Posterior cingulate gyrus (tissue), 11 donors: Measurements from ENCODE around the gene SNAPC4.

ENCODE experiments used
- DNase-seq, 10 donors: peaks; one replicate each; pipeline versions ENCODE4 v3.0.0 to v3.0.0-alpha.2; 2020 to 2021; ENCODE audit warnings: mixed read lengths in 3 of 10
- intact Hi-C: fragments of 100-400 bp; cut with DNase I; formaldehyde crosslinking; loops from one replicate; pipeline ENCODE4 v1.15.1; 2023

Gene SNAPC4

DNA sequence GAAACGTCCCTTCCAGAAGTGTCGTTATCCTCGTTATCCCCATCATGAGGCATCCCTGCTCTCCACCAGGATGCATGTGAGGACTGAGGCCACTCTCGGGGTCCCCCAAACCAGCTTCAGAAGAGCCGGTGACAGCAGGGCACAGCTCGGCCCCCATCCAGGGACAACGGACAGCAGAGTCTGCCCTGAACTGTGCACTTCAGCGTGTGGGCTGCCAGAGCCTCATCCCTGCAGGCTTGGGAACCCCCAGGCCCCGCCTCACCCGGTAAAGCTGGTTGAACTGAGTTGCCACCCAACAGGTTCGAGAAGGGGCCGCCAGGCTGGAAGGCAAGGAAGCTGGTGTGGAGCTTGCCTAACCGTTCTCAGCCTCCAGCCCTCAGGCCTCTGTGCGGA lies 25.8 kb downstream of the SNAPC4 start:
- intact Hi-C loops: no loop called here
- DNase-seq: no peak

DNA sequence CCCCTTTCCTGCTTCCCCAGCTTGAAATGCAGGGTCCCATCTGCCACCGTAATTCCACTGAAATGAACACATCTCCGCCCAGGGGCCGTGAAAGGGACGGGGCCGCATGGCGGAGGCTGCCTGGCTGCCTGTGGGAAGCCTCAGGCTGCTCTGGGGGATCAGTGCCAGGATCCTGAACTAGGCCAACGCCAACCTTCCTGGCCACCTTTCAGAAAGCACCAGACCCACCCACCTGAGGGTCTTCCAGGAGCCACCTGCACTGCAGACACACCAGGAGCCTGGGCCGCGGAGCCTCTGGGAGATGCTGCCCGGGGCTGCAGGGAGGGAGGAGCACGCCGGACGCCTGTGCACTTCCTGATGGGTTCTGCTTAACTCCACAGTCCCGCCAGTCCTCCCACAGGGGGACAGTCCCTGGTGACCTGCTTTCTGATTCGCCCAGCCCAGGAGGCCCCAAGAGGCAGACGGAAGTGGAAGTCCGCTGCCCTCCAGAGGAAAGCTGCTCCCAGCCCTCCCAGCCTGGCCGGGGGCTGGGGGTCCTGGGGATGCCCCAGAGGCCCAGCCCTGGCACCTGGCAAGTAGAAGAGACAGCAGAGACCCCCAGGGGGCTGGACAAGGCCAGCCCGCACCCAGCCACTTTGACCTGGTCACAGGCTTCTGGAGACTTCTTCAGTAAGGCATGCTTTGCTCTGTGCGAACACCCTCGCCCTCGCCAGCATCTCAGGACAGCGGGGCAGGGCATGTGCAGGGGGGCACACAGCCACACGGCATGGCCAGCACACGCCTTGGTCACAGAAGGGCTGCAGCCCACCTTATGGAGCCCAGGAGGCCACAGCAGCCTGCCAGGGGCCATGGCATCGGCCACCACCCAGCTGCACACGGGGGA lies 26.4 kb downstream of the SNAPC4 start, which contains the start of gene CARD9:
Gene CARD9, minus strand, starts transcription at position 370 of the 883 bp plus-strand sequence. CDS start 1,591 bp downstream, outside the sequence.
- intact Hi-C loops: no loop called here
- DNase-seq: peak in 2 of 10 donors; percentile 36 to 48

- DNase-seq: peak in 3 of 10 donors; percentile 30 to 50 (median 35)
- intact Hi-C loops: no loop called here
Measured at GRCh38 chr9:136372561-136373299, 27.2 kb downstream of the SNAPC4 start.

DNA sequence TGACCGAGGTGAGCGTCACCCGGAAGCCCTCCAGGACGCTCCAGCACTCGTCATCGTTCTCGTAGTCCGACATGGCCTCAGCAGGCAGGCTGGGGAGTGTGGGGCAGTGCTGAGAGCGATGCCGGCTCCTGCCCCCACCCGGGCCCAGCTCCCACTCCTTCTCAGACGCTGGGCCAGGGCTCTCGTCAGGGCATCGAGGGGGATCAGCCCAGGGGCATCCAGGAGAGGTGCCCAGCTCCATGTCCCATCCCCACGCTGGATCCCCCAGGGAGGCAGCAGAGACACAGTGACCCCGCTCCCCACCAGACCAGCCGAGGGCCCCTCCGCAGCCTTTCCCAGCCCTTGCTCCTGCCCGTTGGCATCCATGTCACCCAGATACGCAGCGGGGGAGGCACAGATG lies 28.0 kb downstream of the SNAPC4 start:
- intact Hi-C loops: no loop called here
- DNase-seq: no peak

DNA sequence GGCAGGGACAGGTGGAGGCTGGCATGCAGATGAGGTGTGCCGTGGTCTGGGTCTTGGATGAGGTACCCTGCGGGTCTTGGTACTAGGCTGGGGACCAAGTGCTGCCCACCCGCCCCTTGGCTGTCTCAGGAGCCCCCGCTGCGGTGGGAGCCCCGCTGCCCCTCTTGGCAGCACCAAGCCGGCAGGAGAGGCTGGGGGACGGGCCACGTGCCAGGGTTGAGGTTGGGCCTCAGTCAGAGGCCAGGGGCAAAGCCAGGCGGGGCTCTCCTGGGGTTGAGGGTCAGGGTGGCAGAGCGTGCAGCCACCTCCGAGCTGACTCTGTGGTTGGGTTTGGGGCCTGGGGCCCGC lies 28.5 kb downstream of the SNAPC4 start:
- no peak for DNase-seq
- intact Hi-C loops: no loop called here

GRCh38 chr9:136370687-136371532 lies 29.1 kb downstream of the SNAPC4 start:
- intact Hi-C loops: no loop called here
- DNase-seq: no peak

GRCh38 chr9:136370037-136370436 lies 29.9 kb downstream of the SNAPC4 start:
- DNase-seq: no peak
- intact Hi-C loops: no loop called here

GRCh38 chr9:136368190-136368589 lies 31.8 kb downstream of the SNAPC4 start:
- intact Hi-C loops: no loop called here
- no peak for DNase-seq

GRCh38 chr9:136367296-136368145 lies 32.4 kb downstream of the SNAPC4 start:
- intact Hi-C loops: no loop called here
- no peak for DNase-seq

DNA sequence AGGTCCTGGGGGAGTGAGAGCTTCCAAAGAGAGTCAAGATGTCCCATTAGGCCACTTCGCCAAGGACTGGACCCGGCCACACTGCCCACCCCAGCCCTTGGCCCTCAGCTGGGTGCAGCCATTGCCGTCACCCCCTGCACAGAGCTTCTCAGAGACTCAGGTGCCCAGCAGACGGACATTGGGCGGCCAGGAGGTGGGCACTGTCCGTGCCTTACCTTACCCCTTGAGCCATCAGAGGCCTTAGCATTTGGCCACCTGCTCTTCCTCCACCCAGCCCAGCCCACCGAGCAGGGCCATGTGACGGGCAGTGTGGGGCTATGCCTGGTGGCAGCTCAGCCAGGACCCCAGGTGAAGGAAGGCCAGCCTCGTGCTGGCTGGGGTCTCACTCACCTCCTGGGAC lies 33.1 kb downstream of the SNAPC4 start:
- DNase-seq: no peak
- intact Hi-C loops: no loop called here

GRCh38 chr9:136365775-136366222 lies 34.2 kb downstream of the SNAPC4 start:
- intact Hi-C loops: no loop called here
- DNase-seq: no peak

DNA sequence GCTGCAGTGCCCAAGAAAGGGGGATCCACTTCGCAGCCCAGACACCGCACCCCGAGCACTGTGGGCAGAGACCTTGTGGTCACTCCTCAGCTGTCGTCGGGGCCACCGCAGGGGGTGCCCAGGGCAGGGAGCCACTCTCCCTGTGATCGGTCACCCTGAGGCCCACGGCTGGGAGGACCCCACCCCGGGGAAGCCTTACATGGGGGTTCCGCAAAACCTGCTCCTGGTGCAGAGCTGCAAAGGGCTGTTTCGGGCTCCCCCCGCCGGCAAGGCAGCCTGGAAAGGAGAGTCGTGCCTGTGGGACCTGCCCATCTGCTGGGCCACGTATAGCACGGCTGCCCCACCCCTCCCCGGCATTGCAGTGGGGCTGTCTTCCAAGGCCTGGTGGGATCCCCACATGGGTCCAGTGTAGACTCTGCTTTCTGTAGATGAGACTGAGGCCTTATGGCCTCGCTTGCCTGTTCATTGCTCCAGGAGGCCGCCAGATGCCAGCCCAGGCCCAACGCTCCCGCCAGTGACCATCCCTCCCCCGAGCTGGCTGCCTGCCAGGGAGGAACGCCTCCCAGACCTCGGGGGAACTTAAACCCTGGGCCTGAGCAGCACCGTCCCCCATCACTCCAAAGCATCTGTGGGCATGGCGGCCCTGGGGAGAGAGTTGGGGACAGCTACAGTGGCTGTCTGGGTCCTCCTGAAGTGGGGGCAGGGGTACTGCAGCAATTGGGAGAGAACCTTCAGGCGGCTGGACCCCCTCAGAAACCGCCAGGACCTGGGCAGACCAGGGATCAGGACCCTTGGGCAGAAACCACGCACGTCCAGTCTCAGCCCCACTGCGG lies 34.8 kb downstream of the SNAPC4 start:
- DNase-seq: no peak
- intact Hi-C loops: loop anchor here (5.0 kb wide), 1 partner anchor 53 kb away; no protein-coding TSS in a partner anchor

DNA sequence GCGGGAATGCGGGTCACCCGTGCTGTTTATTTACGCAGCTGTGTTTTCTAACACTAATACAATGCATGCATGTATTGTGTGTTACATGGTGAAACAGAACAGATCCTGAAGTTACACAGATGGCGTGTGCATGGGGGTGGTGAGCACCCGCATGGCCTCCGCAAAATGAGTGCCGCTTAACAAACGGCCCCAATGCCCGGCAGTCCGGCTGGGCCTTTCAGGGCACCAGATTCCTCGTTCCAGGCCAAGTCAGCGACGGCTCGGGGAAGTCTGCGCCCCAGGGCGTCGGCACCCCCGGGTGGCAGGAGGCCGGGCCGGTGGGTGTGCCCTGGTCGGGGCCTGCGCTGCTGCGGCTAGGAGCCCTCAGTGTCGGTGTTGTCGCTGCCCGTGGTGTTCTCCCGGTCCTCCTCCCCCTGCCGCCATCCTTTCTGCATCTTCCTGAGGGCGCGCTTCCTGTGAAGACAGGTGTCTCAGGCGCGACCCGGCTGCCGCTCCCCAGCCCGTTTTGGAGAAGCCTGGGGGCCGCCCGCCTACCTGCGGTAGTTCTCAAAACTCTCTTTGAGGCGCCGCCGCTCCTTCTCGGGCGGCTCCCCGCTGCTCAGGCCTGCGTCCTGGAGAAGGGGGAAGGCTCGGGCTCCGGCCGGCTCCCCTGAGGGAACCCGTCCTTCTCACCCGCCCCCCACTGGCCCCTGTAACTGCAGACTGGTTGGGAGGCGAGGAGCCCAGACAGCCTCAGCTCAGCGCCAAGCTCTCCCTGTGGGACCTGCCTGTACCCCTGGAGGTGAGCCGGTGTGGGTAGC lies 35.8 kb downstream of the SNAPC4 start:
- intact Hi-C loops: loop anchor here (1.0 to 5.0 kb wide), 3 partner anchors 25 to 52 kb away; partner anchors contain the start of gene SNAPC4

GRCh38 chr9:136363106-136363948 lies 36.6 kb downstream of the SNAPC4 start, which contains the start of gene DNLZ:
DNLZ (minus strand) TSS chr9:136363744; CDS start chr9:136363714, 30 bp downstream.
- peak; percentile 88 to 99 (median 94) for DNase-seq
- intact Hi-C loops: loop anchor here (1.0 to 5.0 kb wide), 3 partner anchors 24 to 51 kb away; partner anchors contain the start of gene SNAPC4

More for the DNA sequence above, 35.8 kb downstream of the SNAPC4 start:
- DNase-seq: no peak

GRCh38 chr9:136362450-136362784 lies 37.6 kb downstream of the SNAPC4 start:
- intact Hi-C loops: loop anchor here (2.0 to 5.0 kb wide), 2 partner anchors 38 to 50 kb away; partner anchors contain the start of gene SNAPC4
- DNase-seq: no peak

GRCh38 chr9:136361754-136362449 lies 38.1 kb downstream of the SNAPC4 start:
- no peak for DNase-seq
- intact Hi-C loops: loop anchor here (2.0 to 5.0 kb wide), 2 partner anchors 39 to 50 kb away; partner anchors contain the start of gene SNAPC4
